ENCODE measurements around the gene FNDC3B. TPM values are rescaled to one million over a fixed set of nuclear protein-coding genes. Genes with fewer than 3 reads are reported as not detected.

Gene FNDC3B
- total RNA-seq, 1 experiment from 2014 or later = 149 TPM

DNA sequence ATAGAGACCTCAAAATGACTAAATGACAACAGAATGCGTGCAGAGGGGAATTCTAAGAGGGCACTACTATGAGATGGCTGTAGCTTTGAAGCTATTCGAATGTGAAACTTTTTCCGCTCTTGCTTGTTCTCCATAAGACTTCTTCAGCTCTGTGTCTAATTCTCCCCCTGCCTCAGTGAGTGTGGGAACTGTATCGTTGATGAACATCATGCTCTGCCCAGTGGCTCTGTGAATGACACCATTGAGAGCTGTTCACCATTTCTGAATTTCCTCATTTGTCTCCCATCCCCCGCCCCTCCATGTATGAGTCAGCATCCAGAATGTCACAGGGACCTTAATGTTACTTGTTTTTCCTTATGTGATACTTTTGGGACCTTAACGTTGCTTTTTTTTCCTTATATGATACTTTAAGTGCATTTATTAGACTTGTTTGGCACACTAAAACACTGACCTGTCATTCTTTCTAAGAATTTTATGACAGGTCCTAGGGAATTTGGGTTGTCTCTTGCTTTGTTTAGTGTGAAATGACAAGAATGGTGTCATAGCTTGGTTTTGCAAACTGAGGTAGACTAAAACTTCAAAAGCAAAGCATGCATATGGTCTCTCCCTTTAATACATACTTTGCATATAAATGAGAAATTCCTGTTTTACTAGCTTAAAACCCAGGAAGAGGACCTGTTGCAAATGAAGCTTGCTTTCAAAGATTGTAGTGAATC, 99.6 kb downstream of the FNDC3B start:
- no TSS peak for BruUV-seq (replicated peaks)
- Mint-ChIP-seq H3K27ac (ENCODE audit: low read depth, unreplicated experiment) (peak overlapping the region; percentile 66), H3K9me3 (ENCODE audit: unreplicated experiment) (no peaks in the 10 kb centered on the region), H3K4me3 (ENCODE audit: unreplicated experiment) (no peak overlapping the region), H3K36me3 (ENCODE audit: insufficient read depth, unreplicated experiment) (peaks cover 35% of the 10 kb centered on the region), H3K27me3 (ENCODE audit: insufficient read depth, unreplicated experiment) (no peaks in the 10 kb centered on the region), H3K4me1 (ENCODE audit: insufficient read depth, unreplicated experiment) (peaks cover 52% of the 10 kb centered on the region)
- TF ChIP-seq, protein P1, sequence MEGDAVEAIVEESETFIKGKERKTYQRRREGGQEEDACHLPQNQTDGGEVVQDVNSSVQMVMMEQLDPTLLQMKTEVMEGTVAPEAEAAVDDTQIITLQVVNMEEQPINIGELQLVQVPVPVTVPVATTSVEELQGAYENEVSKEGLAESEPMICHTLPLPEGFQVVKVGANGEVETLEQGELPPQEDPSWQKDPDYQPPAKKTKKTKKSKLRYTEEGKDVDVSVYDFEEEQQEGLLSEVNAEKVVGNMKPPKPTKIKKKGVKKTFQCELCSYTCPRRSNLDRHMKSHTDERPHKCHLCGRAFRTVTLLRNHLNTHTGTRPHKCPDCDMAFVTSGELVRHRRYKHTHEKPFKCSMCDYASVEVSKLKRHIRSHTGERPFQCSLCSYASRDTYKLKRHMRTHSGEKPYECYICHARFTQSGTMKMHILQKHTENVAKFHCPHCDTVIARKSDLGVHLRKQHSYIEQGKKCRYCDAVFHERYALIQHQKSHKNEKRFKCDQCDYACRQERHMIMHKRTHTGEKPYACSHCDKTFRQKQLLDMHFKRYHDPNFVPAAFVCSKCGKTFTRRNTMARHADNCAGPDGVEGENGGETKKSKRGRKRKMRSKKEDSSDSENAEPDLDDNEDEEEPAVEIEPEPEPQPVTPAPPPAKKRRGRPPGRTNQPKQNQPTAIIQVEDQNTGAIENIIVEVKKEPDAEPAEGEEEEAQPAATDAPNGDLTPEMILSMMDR (IDR thresholded peaks at IDR 0.05; ENCODE audit: unreplicated experiment) = no peak
- peak; percentile 68 for DNase-seq (ENCODE audit: unreplicated experiment)
- intact Hi-C loops (cut with micrococcal nuclease) = no loop called here
- ChIA-PET CTCF (interaction anchor here (0.7 to 2.0 kb wide), 10 partner anchors 11 to 193 kb away, joined by 3 to 10 read pairs (median 4); no protein-coding TSS in a partner anchor), POLR2A (interaction anchor here (0.6 to 13.1 kb wide), 17 partner anchors 9 to 378 kb away, joined by 3 to 139 read pairs (median 6); partner anchors contain the start of gene PLD1)

GRCh38 chr3:172139528-172140276, 100.3 kb downstream of the FNDC3B start:
- TF ChIP-seq, protein P1 (IDR thresholded peaks at IDR 0.05; ENCODE audit: unreplicated experiment) = no peak
- H3K4me3 Mint-ChIP-seq (ENCODE audit: unreplicated experiment) = no peak overlapping the region
- no peaks in the 10 kb centered on the region for H3K9me3 Mint-ChIP-seq (ENCODE audit: unreplicated experiment)
- intact Hi-C loops (cut with micrococcal nuclease) = loop anchor here (1.0 to 10.0 kb wide), 4 partner anchors 9 to 195 kb away; no protein-coding TSS in a partner anchor
- no TSS peak for BruUV-seq (replicated peaks)
- H3K27ac Mint-ChIP-seq (ENCODE audit: low read depth, unreplicated experiment) = peak overlapping the region; percentile 85
- POLR2A ChIA-PET = interaction anchor here (0.6 to 13.1 kb wide), 17 partner anchors 9 to 1090 kb away, joined by 3 to 139 read pairs (median 5); partner anchors contain the start of gene PLD1
- no peak for DNase-seq (ENCODE audit: unreplicated experiment)
- H3K4me1 Mint-ChIP-seq (ENCODE audit: insufficient read depth, unreplicated experiment) = peaks cover 52% of the 10 kb centered on the region
- CTCF ChIA-PET = interaction anchor here (0.6 to 1.4 kb wide), 15 partner anchors 8 to 192 kb away, joined by 3 to 10 read pairs (median 3); partner anchors contain the start of gene FNDC3B
- no peaks in the 10 kb centered on the region for H3K27me3 Mint-ChIP-seq (ENCODE audit: insufficient read depth, unreplicated experiment)
- H3K36me3 Mint-ChIP-seq (ENCODE audit: insufficient read depth, unreplicated experiment) = peaks cover 36% of the 10 kb centered on the region

DNA sequence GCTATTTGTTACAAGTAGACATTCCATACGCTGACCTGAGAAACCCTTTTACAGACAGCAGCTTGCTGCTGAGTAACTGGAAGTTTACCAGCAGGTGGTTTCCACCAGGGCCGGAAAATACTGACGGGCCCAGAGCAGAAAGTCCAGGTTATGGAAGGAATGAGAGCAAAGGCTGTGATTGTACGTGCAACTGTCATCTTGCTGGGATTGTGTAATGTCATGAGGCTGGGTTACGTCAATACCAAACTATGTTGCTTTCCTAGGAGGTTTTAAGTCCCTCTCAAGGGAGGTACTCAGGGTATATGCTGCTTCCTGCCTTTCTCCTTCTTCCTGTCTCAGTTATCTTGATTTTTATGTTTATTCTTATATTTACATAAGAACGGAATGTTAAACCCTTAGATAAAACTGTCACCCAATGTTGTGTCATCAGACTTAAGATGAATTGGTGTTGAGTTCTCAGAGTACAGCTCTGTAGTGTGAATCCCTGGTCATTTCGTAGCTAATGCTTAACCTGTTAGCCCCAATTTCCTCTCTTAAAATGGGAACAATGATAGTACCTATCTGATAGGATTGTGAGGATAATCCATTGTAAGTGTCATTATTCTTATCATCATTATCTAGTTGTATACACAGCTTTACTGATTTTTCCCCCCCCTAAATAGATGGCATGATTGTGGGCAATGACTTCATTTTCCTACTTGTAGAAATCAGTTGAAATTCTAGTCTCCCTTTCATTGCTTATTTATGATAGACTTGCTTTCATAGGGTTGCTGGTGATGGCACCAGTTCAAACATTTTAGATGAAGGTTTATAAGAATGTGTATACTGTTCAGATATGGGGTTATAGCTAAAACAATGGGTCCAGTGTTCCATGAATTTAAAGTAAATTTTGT, 101.4 kb downstream of the FNDC3B start:
- Mint-ChIP-seq H3K4me1 (ENCODE audit: insufficient read depth, unreplicated experiment) (peaks cover 52% of the 10 kb centered on the region), H3K4me3 (ENCODE audit: unreplicated experiment) (no peak overlapping the region), H3K27ac (ENCODE audit: low read depth, unreplicated experiment) (peak overlapping the region; percentile 85), H3K27me3 (ENCODE audit: insufficient read depth, unreplicated experiment) (no peaks in the 10 kb centered on the region), H3K36me3 (ENCODE audit: insufficient read depth, unreplicated experiment) (peaks cover 30% of the 10 kb centered on the region), H3K9me3 (ENCODE audit: unreplicated experiment) (no peaks in the 10 kb centered on the region)
- ChIA-PET POLR2A (interaction anchor here (0.6 to 13.1 kb wide), 17 partner anchors 11 to 1091 kb away, joined by 3 to 139 read pairs (median 5); partner anchors contain the start of genes FNDC3B and PLD1), CTCF (interaction anchor here (0.7 to 1.4 kb wide), 7 partner anchors 9 to 167 kb away, joined by 3 to 7 read pairs (median 3); partner anchors contain the start of gene FNDC3B)
- BruUV-seq (replicated peaks) = TSS peak; percentile 22
- intact Hi-C loops (cut with micrococcal nuclease) = loop anchor here (1.0 to 10.0 kb wide), 4 partner anchors 10 to 194 kb away; no protein-coding TSS in a partner anchor
- TF ChIP-seq, protein P1 (IDR thresholded peaks at IDR 0.05; ENCODE audit: unreplicated experiment) = no peak
- peak; percentile 92 for DNase-seq (ENCODE audit: unreplicated experiment)
